ENCODE results near the gene CCDC30. TPM values are rescaled to one million over a fixed set of nuclear protein-coding genes. Genes with fewer than 3 reads are reported as not detected.

Gene CCDC30
- total RNA-seq, 1 donor from 2014 or later = 0.79 TPM

GRCh38 chr1:42456010-42456753 is 6.9 kb upstream of the CCDC30 start, which contains the start of the genes PPCS and ZMYND12:
Gene PPCS, plus strand, starts transcription at chr1:42456543. Its CDS starts 23 bp downstream, at chr1:42456566.
Gene ZMYND12, minus strand, starts transcription at chr1:42456022. Its CDS starts 25 bp downstream, at chr1:42455997.
- TF ChIP-seq, protein P1, sequence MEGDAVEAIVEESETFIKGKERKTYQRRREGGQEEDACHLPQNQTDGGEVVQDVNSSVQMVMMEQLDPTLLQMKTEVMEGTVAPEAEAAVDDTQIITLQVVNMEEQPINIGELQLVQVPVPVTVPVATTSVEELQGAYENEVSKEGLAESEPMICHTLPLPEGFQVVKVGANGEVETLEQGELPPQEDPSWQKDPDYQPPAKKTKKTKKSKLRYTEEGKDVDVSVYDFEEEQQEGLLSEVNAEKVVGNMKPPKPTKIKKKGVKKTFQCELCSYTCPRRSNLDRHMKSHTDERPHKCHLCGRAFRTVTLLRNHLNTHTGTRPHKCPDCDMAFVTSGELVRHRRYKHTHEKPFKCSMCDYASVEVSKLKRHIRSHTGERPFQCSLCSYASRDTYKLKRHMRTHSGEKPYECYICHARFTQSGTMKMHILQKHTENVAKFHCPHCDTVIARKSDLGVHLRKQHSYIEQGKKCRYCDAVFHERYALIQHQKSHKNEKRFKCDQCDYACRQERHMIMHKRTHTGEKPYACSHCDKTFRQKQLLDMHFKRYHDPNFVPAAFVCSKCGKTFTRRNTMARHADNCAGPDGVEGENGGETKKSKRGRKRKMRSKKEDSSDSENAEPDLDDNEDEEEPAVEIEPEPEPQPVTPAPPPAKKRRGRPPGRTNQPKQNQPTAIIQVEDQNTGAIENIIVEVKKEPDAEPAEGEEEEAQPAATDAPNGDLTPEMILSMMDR (IDR thresholded peaks at IDR 0.05; ENCODE audit: insufficient read depth, low read length, severe bottlenecking) = peak; percentile 28
- H3K4me3 ChIP-seq (ENCODE audit: low read depth, low read length) = peak within 1 kb of the TSS; percentile 73
- H3K27me3 ChIP-seq (ENCODE audit: control insufficient read depth, insufficient read depth, low read length) = no peaks in the 10 kb centered on the region
- peak; percentile 73 for DNase-seq (ENCODE audit: low read depth)
- no peak for FAIRE-seq
- peaks cover 2% of the 10 kb centered on the region for H3K36me3 ChIP-seq (ENCODE audit: control insufficient read depth, insufficient read depth, low read length)

DNA sequence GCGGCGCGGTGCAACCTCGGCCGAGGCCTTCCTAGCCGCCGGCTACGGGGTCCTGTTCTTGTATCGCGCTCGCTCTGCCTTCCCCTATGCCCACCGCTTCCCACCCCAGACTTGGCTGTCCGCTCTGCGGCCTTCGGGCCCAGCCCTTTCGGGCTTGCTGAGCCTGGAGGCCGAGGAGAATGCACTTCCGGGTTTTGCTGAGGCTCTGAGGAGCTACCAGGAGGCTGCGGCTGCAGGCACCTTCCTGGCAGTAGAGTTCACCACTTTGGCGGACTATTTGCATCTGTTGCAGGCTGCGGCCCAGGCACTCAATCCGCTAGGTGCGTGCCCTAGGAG is 6.4 kb upstream of the CCDC30 start:
- Histone ChIP-seq H3K36me3 (ENCODE audit: control insufficient read depth, insufficient read depth, low read length) (peaks cover 2% of the 10 kb centered on the region), H3K4me3 (ENCODE audit: low read depth, low read length) (peak overlapping the region; percentile 73), H3K27me3 (ENCODE audit: control insufficient read depth, insufficient read depth, low read length) (no peaks in the 10 kb centered on the region)
- TF ChIP-seq, protein P1 (IDR thresholded peaks at IDR 0.05; ENCODE audit: insufficient read depth, low read length, severe bottlenecking) = no peak
- no peak for FAIRE-seq
- peak; percentile 44 for DNase-seq (ENCODE audit: low read depth)

- Histone ChIP-seq H3K4me3 (ENCODE audit: low read depth, low read length) (no peak overlapping the region), H3K36me3 (ENCODE audit: control insufficient read depth, insufficient read depth, low read length) (peaks cover 2% of the 10 kb centered on the region), H3K27me3 (ENCODE audit: control insufficient read depth, insufficient read depth, low read length) (no peaks in the 10 kb centered on the region)
- FAIRE-seq (no peak), DNase-seq (ENCODE audit: low read depth) (no peak)
- TF ChIP-seq, protein P1 (IDR thresholded peaks at IDR 0.05; ENCODE audit: insufficient read depth, low read length, severe bottlenecking) = no peak
Measured at GRCh38 chr1:42461196-42461595, 1.9 kb upstream of the CCDC30 start.

- Histone ChIP-seq H3K27me3 (ENCODE audit: control insufficient read depth, insufficient read depth, low read length) (no peaks in the 10 kb centered on the region), H3K36me3 (ENCODE audit: control insufficient read depth, insufficient read depth, low read length) (no peaks in the 10 kb centered on the region), H3K4me3 (ENCODE audit: low read depth, low read length) (no peak overlapping the region)
- TF ChIP-seq, protein P1 (IDR thresholded peaks at IDR 0.05; ENCODE audit: insufficient read depth, low read length, severe bottlenecking) = no peak
- FAIRE-seq = no peak
- no peak for DNase-seq (ENCODE audit: low read depth)
Measured at GRCh38 chr1:42463921-42464320, 835 bp downstream of the CCDC30 start.

DNA sequence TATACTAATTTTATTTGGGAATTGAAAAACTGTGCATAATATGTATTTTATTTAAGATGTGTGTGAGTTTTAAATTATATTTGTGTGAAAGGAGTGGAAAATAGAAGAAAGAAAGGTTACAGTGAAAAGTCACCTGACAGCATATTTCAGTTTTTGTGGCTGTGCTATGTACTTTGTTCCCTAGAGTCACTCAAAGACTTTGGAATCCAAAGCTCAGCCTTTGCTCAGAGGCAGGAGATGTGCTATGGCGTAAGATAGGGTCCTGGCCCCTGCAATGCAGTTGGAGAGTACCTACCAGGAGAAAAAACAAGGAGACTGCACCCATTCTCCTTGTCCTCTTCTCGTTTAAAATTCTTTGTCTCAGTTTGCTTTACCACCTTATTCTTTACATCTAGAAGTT is 2.9 kb downstream of the CCDC30 start:
- TF ChIP-seq, protein P1 (IDR thresholded peaks at IDR 0.05; ENCODE audit: insufficient read depth, low read length, severe bottlenecking) = no peak
- no peak overlapping the region for H3K4me3 ChIP-seq (ENCODE audit: low read depth, low read length)
- DNase-seq (ENCODE audit: low read depth) = no peak
- no peak for FAIRE-seq
- H3K36me3 ChIP-seq (ENCODE audit: control insufficient read depth, insufficient read depth, low read length) = no peaks in the 10 kb centered on the region
- H3K27me3 ChIP-seq (ENCODE audit: control insufficient read depth, insufficient read depth, low read length) = no peaks in the 10 kb centered on the region

- TF ChIP-seq, protein P1 (IDR thresholded peaks at IDR 0.05; ENCODE audit: insufficient read depth, low read length, severe bottlenecking) = no peak
- FAIRE-seq = no peak
- Histone ChIP-seq H3K27me3 (ENCODE audit: control insufficient read depth, insufficient read depth, low read length) (no peaks in the 10 kb centered on the region), H3K36me3 (ENCODE audit: control insufficient read depth, insufficient read depth, low read length) (no peaks in the 10 kb centered on the region), H3K4me3 (ENCODE audit: low read depth, low read length) (no peak overlapping the region)
- DNase-seq (ENCODE audit: low read depth) = no peak
Measured at GRCh38 chr1:42469727-42470126, 6.6 kb downstream of the CCDC30 start.
